IMR-90 (cell line): Measurements from ENCODE around the gene CTBP1. TPM values are rescaled to one million over a fixed set of nuclear protein-coding genes. Genes with fewer than 3 reads are reported as not detected.

Experiments
- ATAC-seq: fragments of 200-7000 bp; cut with Tn5 transposase; 2 replicates; pipeline ENCODE4 v1.9.1; 2020; ENCODE audit warnings: low read depth, mild to moderate bottlenecking, moderate library complexity
- BruUV-seq: library from RNA; stranded (reverse); fragments of 400-500 nt; replicated peaks from 2 replicates; lab custom pipeline; 2021; lab: Mats Ljungman, UMichigan
- CTCF ChIA-PET: fragments of 300-600 bp; formaldehyde crosslinking; extraction: SDS; loops from one replicate; lab custom pipeline; 2021; ENCODE audit warnings: antibody characterized with exemption; lab: Yijun Ruan, JAX
- POLR2A ChIA-PET: fragments of 300-600 bp; sonication (Branson Sonifier 250); formaldehyde crosslinking; loops from one replicate; lab custom pipeline; 2022; ENCODE audit warnings: antibody characterized with exemption; ENCODE audit not compliant: unreplicated experiment; lab: Charles Lee
- DNase-seq: peaks from one replicate; pipeline ENCODE4 v3.0.0; 2013
- H2AFZ ChIP-seq: replicated peaks from 2 replicates; pipeline ENCODE3; 2013; ENCODE audit warnings: low read length, mild to moderate bottlenecking; ENCODE audit not compliant: poor library complexity
- H2AK5ac ChIP-seq: 2 replicates; pipeline ENCODE4 v1.6.1; 2013; ENCODE audit warnings: low read depth, low read length, inconsistent platforms
- H2AK9ac ChIP-seq: replicated peaks from 2 replicates; pipeline ENCODE3; 2013; ENCODE audit warnings: mild to moderate bottlenecking, low read depth, low read length, moderate library complexity; ENCODE audit not compliant: poor library complexity
- H2BK120ac ChIP-seq: 2 replicates; pipeline ENCODE4 v1.6.1; 2013; ENCODE audit warnings: low read depth, low read length, inconsistent platforms
- H2BK15ac ChIP-seq: 3 replicates; pipeline ENCODE4 v1.6.1; 2013; ENCODE audit warnings: low read depth, low read length, inconsistent platforms
- H2BK20ac ChIP-seq: 2 replicates; pipeline ENCODE4 v1.6.1; 2013; ENCODE audit warnings: low read depth, mild to moderate bottlenecking, inconsistent platforms, low read length, moderate library complexity
- H2BK5ac ChIP-seq: 2 replicates; pipeline ENCODE4 v1.6.1; 2013; ENCODE audit warnings: mild to moderate bottlenecking, low read depth, low read length, inconsistent platforms; ENCODE audit not compliant: poor library complexity, severe bottlenecking
- H3K14ac ChIP-seq: replicated peaks from 2 replicates; pipeline ENCODE4 v1.6.1; 2013; ENCODE audit warnings: low read depth, low read length, inconsistent platforms
- H3K18ac ChIP-seq: 2 replicates; pipeline ENCODE4 v1.6.1; 2013; ENCODE audit warnings: low read depth, low read length, control low read depth
- H3K23ac ChIP-seq: 2 replicates; pipeline ENCODE4 v1.6.1; 2013; ENCODE audit warnings: low read depth, low read length, inconsistent platforms
- H3K27ac ChIP-seq: 2 replicates; pipeline ENCODE4 v1.5.1; 2013; ENCODE audit warnings: mild to moderate bottlenecking, control low read depth, low read length; ENCODE audit not compliant: insufficient read depth
- H3K27me3 ChIP-seq: 2 replicates; pipeline ENCODE4 v1.6.1; 2013; ENCODE audit warnings: low read length; ENCODE audit not compliant: control insufficient read depth, insufficient read depth
- H3K36me3 ChIP-seq: 2 replicates; pipeline ENCODE4 v1.6.1; 2013; ENCODE audit warnings: low read length, mixed read lengths; ENCODE audit not compliant: control insufficient read depth, insufficient read depth
- H3K4ac ChIP-seq: 2 replicates; pipeline ENCODE4 v1.6.1; 2013; ENCODE audit warnings: low read depth, low read length, inconsistent platforms
- H3K4me1 ChIP-seq: 2 replicates; pipeline ENCODE4 v1.6.1; 2013; ENCODE audit warnings: low read length, mixed read lengths; ENCODE audit not compliant: control insufficient read depth, insufficient read depth
- H3K4me2 ChIP-seq: 2 replicates; pipeline ENCODE4 v1.6.1; 2013; ENCODE audit warnings: low read depth, mild to moderate bottlenecking, control low read depth, low read length, moderate library complexity
- H3K4me3 ChIP-seq: 2 replicates; pipeline ENCODE4 v1.5.1; 2013; ENCODE audit warnings: low read depth, mild to moderate bottlenecking, control low read depth, low read length, moderate library complexity; ENCODE audit not compliant: insufficient read depth
- H3K56ac ChIP-seq: 2 replicates; pipeline ENCODE4 v1.6.1; 2013; ENCODE audit warnings: low read length, inconsistent platforms; ENCODE audit not compliant: insufficient read depth; ENCODE audit errors: extremely low read depth
- H3K79me1 ChIP-seq, 2 experiments: 2 replicates each; pipeline ENCODE4 v1.6.1; 2013; ENCODE audit warnings: low read length in 2 of 2, inconsistent platforms in 1 of 2, low read depth in 1 of 2
- H3K9ac ChIP-seq: 2 replicates; pipeline ENCODE4 v1.6.1; 2013; ENCODE audit warnings: low read depth, low read length, control low read depth
- H3K9me1 ChIP-seq: 2 replicates; pipeline ENCODE4 v1.6.1; 2013; ENCODE audit warnings: low read length, inconsistent platforms; ENCODE audit not compliant: insufficient read depth
- H3K9me3 ChIP-seq: 2 replicates; pipeline ENCODE4 v1.6.1; 2013; ENCODE audit warnings: low read length; ENCODE audit not compliant: control insufficient read depth, insufficient read depth
- H4K20me1 ChIP-seq: 2 replicates; pipeline ENCODE4 v1.6.1; 2013; ENCODE audit warnings: low read length, inconsistent platforms; ENCODE audit not compliant: insufficient read depth
- H4K5ac ChIP-seq: 2 replicates; pipeline ENCODE4 v1.6.1; 2013; ENCODE audit warnings: mild to moderate bottlenecking, low read depth, low read length, control low read depth
- H4K8ac ChIP-seq, 2 experiments: 2 replicates each; pipeline ENCODE4 v1.6.1; 2013; ENCODE audit warnings: low read depth in 2 of 2, low read length in 2 of 2, control low read depth in 1 of 2, inconsistent platforms in 1 of 2
- H4K91ac ChIP-seq: 2 replicates; pipeline ENCODE4 v1.6.1; 2013; ENCODE audit warnings: low read depth, low read length, inconsistent platforms; ENCODE audit not compliant: insufficient read depth
- BHLHE40 ChIP-seq: fragments of 150-350 bp; IDR thresholded peaks from 2 replicates; pipeline ENCODE4 v1.6.1; 2016; ENCODE audit warnings: mild to moderate bottlenecking, low read depth, low read length
- CHD1 ChIP-seq: IDR thresholded peaks from 2 replicates; pipeline ENCODE4 v1.6.1; 2012; ENCODE audit warnings: low read depth, low read length, improper control_type of control experiment
- FOS ChIP-seq: fragments of 150-350 bp; IDR thresholded peaks from 2 replicates; pipeline ENCODE4 v1.6.1; 2016; ENCODE audit warnings: low read depth, low read length
- MAFK ChIP-seq: IDR thresholded peaks from 2 replicates; pipeline ENCODE4 v1.6.1; 2012; ENCODE audit warnings: low read depth, low read length, improper control_type of control experiment
- MXI1 ChIP-seq: IDR thresholded peaks from 2 replicates; pipeline ENCODE4 v1.6.1; 2012; ENCODE audit warnings: low read depth, mild to moderate bottlenecking, low read length, moderate library complexity, borderline replicate concordance
- NFE2L2 ChIP-seq: fragments of 150-350 bp; IDR thresholded peaks from 2 replicates; pipeline ENCODE4 v1.6.1; 2016; ENCODE audit warnings: low read depth, mild to moderate bottlenecking, low read length
- POLR2A ChIP-seq: IDR thresholded peaks from 2 replicates; pipeline ENCODE4 v1.6.1; 2012; ENCODE audit warnings: mild to moderate bottlenecking, low read depth, low read length
- RAD21 ChIP-seq: IDR thresholded peaks from 2 replicates; pipeline ENCODE4 v1.6.1; 2012; ENCODE audit warnings: low read length, improper control_type of control experiment
- RFX5 ChIP-seq: IDR thresholded peaks from 2 replicates; pipeline ENCODE4 v1.8.0; 2012; ENCODE audit warnings: low read depth, mild to moderate bottlenecking, low read length, moderate library complexity
- SMC3 ChIP-seq: fragments of 150-350 bp; IDR thresholded peaks from 2 replicates; pipeline ENCODE4 v1.6.1; 2016; ENCODE audit warnings: low read depth, mild to moderate bottlenecking, antibody characterized with exemption, low read length, moderate library complexity
- WGBS, 2 experiments: methylation state at CpG; one replicate each; pipeline versions ENCODE4 v1.1.5 to v1.1.7; 2013; ENCODE audit warnings: missing lambda C conversion rate in 2 of 2; ENCODE audit not compliant: insufficient read length in 1 of 2; ENCODE audit errors: extremely low coverage in 2 of 2; 5-methylcytosine and 5-hydroxymethylcytosine counted together
- dilution Hi-C: fragments of 300-500 bp; cut with HindIII; formaldehyde crosslinking; loops from one replicate; pipeline ENCODE4 v1.14.3; 2018; ENCODE audit warnings: low sequenced_read_pairs; ENCODE audit not compliant: unreplicated experiment
- in situ Hi-C: fragments of 300-500 bp; cut with MboI; formaldehyde crosslinking; loops from 3 replicates; pipeline ENCODE4 v1.14.3; 2019; ENCODE audit warnings: low sequenced_read_pairs, inconsistent platforms, mixed read lengths
- intact Hi-C: fragments of 100-400 bp; cut with micrococcal nuclease; formaldehyde crosslinking; loops from 2 replicates; pipeline ENCODE4 v1.10.0; 2022
- polyA plus RNA-seq, 3 experiments: library from polyadenylated mRNA; depleted of rRNA; stranded (reverse); fragments of >200 nt; gene quantifications; 2 replicates each; pipeline ENCODE4 v1.2.3, GENCODE V29; 2012; ENCODE audit warnings: low replicate concordance in 1 of 3
- total RNA-seq: library from RNA; depleted of rRNA; stranded (reverse); fragments of >200 nt; gene quantifications from 2 replicates; pipeline ENCODE4 v1.2.3, GENCODE V29; 2012
- TF ChIP-seq, protein P1 (sequence below): fragments of 150-350 bp; IDR thresholded peaks from 2 replicates; pipeline ENCODE4 v1.6.1; 2017; ENCODE audit warnings: mild to moderate bottlenecking, antibody characterized with exemption, low read length, low read depth
- TF ChIP-seq, protein P2 (sequence below): fragments of 150-350 bp; IDR thresholded peaks from 2 replicates; pipeline ENCODE4 v1.6.1; 2016; ENCODE audit warnings: low read depth, mild to moderate bottlenecking, low read length, moderate library complexity, borderline replicate concordance

Gene CTBP1
- total and polyA plus RNA-seq, 2 of the 4 experiments (the other 2 are of a cell fraction) = 147 to 212 TPM

DNA sequence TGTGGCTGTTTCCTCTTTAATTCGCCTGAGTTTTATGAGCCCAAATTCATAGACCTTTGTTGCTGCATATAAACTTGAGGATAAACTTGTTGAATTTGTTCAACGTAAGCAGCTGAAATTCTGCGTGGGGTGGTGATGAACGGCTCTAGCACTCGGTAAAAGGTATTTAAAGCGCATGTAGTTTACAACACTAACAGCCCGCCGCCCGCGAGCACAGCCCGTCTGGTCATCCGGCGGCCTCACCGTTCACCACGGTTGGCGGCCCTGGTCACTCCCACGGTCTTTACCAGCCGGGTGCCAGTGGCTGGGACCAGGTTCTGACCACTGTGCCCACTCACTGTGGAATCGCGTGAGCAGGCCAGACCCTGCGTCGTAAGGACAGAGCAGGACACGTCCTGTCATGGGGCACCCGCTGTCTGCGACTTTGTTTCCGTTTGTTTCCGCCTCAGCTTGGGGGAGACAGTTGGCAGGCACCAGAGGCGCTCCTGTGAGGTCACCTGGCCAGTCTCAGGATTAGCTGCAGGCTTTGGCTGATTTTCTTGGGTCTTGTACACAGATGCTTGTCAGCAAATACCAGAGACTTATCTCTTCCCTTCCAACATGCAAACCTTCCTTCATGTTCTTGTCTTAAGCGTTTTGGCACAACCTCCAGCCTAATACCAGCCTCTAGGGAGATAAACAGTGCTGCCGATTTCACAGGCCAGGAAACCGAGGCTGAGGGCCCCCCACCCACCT, 39.8 kb downstream of the CTBP1 start:
- peak overlapping the region; percentile 19 to 74; a peak in 3 of 4 replicates for H4K8ac ChIP-seq
- peak overlapping the region; percentile 38 for H4K5ac ChIP-seq
- H2BK5ac ChIP-seq = peak overlapping the region; percentile 77
- H3K27me3 ChIP-seq = no peaks in the 10 kb centered on the region
- peak overlapping the region; percentile 13 for H2AFZ ChIP-seq
- no peak overlapping the region for H3K4me3 ChIP-seq
- no peak overlapping the region for H3K56ac ChIP-seq
- peaks cover 0 to 30% of the 10 kb centered on the region in 2 experiments; a peak in 3 of 4 replicates for H3K79me1 ChIP-seq
- H2BK15ac ChIP-seq = peak overlapping the region; percentile 53; the same call in 2 of the 3 replicates
- peak overlapping the region; percentile 90 for H4K91ac ChIP-seq
- peak overlapping the region; percentile 74 for H3K18ac ChIP-seq
- 81% methylated on average over 23 of the region's 31 CpGs; no CpG with 5 or more reads in 1 of the 2 experiments for WGBS, 2 experiments
- intact Hi-C loops = loop anchor here (2.0 kb wide), 1 partner anchor 36 kb away; the partner anchor contains the start of gene SPON2
- peak overlapping the region; percentile 39 for H3K23ac ChIP-seq
- ChIA-PET CTCF (interaction anchor here (1.6 kb wide), 1 partner anchor 36 kb away, joined by 3 read pairs; no protein-coding TSS in a partner anchor), POLR2A (no interaction called here)
- ATAC-seq (peak; percentile 1), DNase-seq (peak; percentile 33)
- dilution Hi-C loops = no loop called here
- H3K27ac ChIP-seq = peak overlapping the region; percentile 88
- in situ Hi-C loops = no loop called here
- peaks cover 13% of the 10 kb centered on the region for H3K9me1 ChIP-seq
- H3K4ac ChIP-seq = peak overlapping the region; percentile 83
- peaks cover 36% of the 10 kb centered on the region for H3K4me1 ChIP-seq
- peak overlapping the region; percentile 80 for H2BK120ac ChIP-seq
- H2AK5ac ChIP-seq = peak overlapping the region; percentile 99
- peak overlapping the region; percentile 59 for H2AK9ac ChIP-seq
- no peaks in the 10 kb centered on the region for H4K20me1 ChIP-seq
- H3K14ac ChIP-seq = peak overlapping the region; percentile 78
- peak overlapping the region; percentile 81 for H2BK20ac ChIP-seq
- TF ChIP-seq, protein P1, sequence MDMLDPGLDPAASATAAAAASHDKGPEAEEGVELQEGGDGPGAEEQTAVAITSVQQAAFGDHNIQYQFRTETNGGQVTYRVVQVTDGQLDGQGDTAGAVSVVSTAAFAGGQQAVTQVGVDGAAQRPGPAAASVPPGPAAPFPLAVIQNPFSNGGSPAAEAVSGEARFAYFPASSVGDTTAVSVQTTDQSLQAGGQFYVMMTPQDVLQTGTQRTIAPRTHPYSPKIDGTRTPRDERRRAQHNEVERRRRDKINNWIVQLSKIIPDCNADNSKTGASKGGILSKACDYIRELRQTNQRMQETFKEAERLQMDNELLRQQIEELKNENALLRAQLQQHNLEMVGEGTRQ = no peak
- TF ChIP-seq NFE2L2 (no peak), SMC3 (no peak), FOS (no peak), BHLHE40 (no peak), RAD21 (no peak), MAFK (no peak), RFX5 (no peak), MXI1 (no peak), CHD1 (no peak), POLR2A (no peak)
- TF ChIP-seq, protein P2, sequence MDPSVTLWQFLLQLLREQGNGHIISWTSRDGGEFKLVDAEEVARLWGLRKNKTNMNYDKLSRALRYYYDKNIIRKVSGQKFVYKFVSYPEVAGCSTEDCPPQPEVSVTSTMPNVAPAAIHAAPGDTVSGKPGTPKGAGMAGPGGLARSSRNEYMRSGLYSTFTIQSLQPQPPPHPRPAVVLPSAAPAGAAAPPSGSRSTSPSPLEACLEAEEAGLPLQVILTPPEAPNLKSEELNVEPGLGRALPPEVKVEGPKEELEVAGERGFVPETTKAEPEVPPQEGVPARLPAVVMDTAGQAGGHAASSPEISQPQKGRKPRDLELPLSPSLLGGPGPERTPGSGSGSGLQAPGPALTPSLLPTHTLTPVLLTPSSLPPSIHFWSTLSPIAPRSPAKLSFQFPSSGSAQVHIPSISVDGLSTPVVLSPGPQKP = no peak
- BruUV-seq = no TSS peak
- H3K9ac ChIP-seq = peak overlapping the region; percentile 6; the same call in 1 of the 2 replicates
- no peaks in the 10 kb centered on the region for H3K9me3 ChIP-seq
- H3K4me2 ChIP-seq = peak overlapping the region; percentile 9; the same call in 1 of the 2 replicates
- H3K36me3 ChIP-seq = peaks cover 33% of the 10 kb centered on the region
